Tibial nerve (tissue), 4 donors: ENCODE data around the gene NELL2. TPM values are rescaled to one million over a fixed set of nuclear protein-coding genes. Genes with fewer than 3 reads are reported as not detected.
"Not testable (repeated sequence)": the region's sequence is repeated elsewhere in the genome, so short reads cannot be mapped to it uniquely, and the experiment has no call there.

Experiments used
- DNase-seq, 2 donors: peaks; one replicate each; pipeline ENCODE4 v3.0.0-alpha.2; 2019; ENCODE audit warnings: low spot score in 2 of 2
- H3K27ac ChIP-seq, 4 donors: fragments of 200-600 bp; sonication (generic) in 3 of 4; one replicate each; pipeline ENCODE4 v1.5.1; 2017 to 2019; ENCODE audit warnings: mild to moderate bottlenecking in 1 of 4
- H3K27me3 ChIP-seq, 2 donors: fragments of 200-600 bp; sonication (generic) in 1 of 2; one replicate each; pipeline versions ENCODE4 v1.5.1 to v1.6.0; 2017 to 2019
- H3K36me3 ChIP-seq, 3 donors: fragments of 200-600 bp; sonication (generic); one replicate each; pipeline ENCODE4 v1.5.1; 2018 to 2019
- H3K4me1 ChIP-seq, 4 donors: fragments of 200-600 bp; sonication (generic) in 3 of 4; one replicate each; pipeline ENCODE4 v1.5.1; 2017 to 2019
- H3K4me3 ChIP-seq, 4 donors: fragments of 200-600 bp; sonication (generic) in 3 of 4; one replicate each; pipeline ENCODE4 v1.5.1; 2017 to 2019; ENCODE audit warnings: mild to moderate bottlenecking in 1 of 4, moderate library complexity in 1 of 4
- H3K9me3 ChIP-seq, 4 donors: fragments of 200-600 bp; sonication (generic) in 3 of 4; one replicate each; pipeline ENCODE4 v1.5.1; 2017 to 2019
- EP300 ChIP-seq, 2 donors: sonication (generic); formaldehyde crosslinking; IDR thresholded peaks; one replicate each; pipeline ENCODE4 v1.6.1; 2017; ENCODE audit warnings: antibody characterized with exemption in 2 of 2, mild to moderate bottlenecking in 1 of 2
- POLR2A ChIP-seq, 2 donors: fragments of 450-650 bp; IDR thresholded peaks; one replicate each; pipeline ENCODE4 v1.6.1; 2017; ENCODE audit warnings: antibody characterized with exemption in 2 of 2, mild to moderate bottlenecking in 2 of 2, moderate library complexity in 2 of 2
- WGBS, 2 donors: methylation state at CpG; one replicate each; pipeline ENCODE4 v1.1.5; 2018; 5-methylcytosine and 5-hydroxymethylcytosine counted together
- total RNA-seq, 4 donors: library from RNA; depleted of rRNA; stranded (reverse); fragments of >200 nt; gene quantifications; one replicate each; pipeline ENCODE4 v1.1.0, GENCODE V29; 2016
- TF ChIP-seq, protein P1 (sequence below), 5 experiments: fragments of 200-600 bp in 3 of 5; fragments of 450-650 bp in 2 of 5; sonication (generic) in 3 of 5; IDR thresholded peaks; one replicate each; pipeline ENCODE4 v1.5.1; 2016 to 2019; ENCODE audit warnings: antibody characterized with exemption in 5 of 5, mild to moderate bottlenecking in 3 of 5, moderate library complexity in 2 of 5

NELL2 gene
- total RNA-seq, 4 donors from 2014 or later = 0.22 to 0.90 (median 0.63) TPM; not detected in 1

DNA sequence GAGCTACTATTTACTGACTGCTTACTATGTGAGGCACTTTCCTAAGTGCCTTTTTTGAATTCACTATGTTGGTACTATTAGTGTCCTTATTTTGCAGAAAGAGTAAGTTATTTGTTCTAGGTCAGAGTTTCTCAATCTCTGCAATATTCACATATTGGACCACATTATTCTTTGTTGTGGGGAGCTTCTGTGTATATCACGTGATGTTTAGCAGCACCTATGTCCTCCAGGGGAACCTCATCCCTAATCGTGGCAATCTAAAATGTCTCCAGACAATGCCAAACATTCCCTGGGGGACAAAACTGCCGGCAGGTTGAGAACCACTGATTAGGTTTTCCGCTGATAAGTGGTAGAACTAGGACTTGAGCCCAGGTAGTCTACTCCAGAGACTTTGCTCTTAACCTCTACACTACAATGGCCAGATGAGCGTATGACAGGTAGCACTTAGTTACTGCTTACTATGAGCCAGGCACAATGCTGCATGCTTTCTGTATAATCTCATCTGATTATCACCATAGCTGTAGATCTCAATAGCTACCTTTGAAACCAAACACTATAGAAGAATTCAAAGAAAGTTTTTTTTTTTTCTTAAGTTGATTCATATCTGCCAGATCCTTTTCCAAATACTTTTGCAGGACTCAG lies 38.9 kb downstream of the NELL2 start:
- Histone ChIP-seq H3K36me3 (no peaks in the 10 kb centered on the region), H3K27ac (no peak overlapping the region), H3K4me1 (no peaks in the 10 kb centered on the region), H3K4me3 (no peak overlapping the region), H3K9me3 (no peaks in the 10 kb centered on the region), H3K27me3 (no peaks in the 10 kb centered on the region)
- TF ChIP-seq, protein P1, sequence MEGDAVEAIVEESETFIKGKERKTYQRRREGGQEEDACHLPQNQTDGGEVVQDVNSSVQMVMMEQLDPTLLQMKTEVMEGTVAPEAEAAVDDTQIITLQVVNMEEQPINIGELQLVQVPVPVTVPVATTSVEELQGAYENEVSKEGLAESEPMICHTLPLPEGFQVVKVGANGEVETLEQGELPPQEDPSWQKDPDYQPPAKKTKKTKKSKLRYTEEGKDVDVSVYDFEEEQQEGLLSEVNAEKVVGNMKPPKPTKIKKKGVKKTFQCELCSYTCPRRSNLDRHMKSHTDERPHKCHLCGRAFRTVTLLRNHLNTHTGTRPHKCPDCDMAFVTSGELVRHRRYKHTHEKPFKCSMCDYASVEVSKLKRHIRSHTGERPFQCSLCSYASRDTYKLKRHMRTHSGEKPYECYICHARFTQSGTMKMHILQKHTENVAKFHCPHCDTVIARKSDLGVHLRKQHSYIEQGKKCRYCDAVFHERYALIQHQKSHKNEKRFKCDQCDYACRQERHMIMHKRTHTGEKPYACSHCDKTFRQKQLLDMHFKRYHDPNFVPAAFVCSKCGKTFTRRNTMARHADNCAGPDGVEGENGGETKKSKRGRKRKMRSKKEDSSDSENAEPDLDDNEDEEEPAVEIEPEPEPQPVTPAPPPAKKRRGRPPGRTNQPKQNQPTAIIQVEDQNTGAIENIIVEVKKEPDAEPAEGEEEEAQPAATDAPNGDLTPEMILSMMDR (IDR thresholded peaks at IDR 0.05) = no peak
- no peak for TF ChIP-seq EP300 (IDR thresholded peaks at IDR 0.05)
- no peak for TF ChIP-seq POLR2A (IDR thresholded peaks at IDR 0.05)
- 73 to 81% methylated on average over 5 of the region's 5 CpGs for WGBS, 2 donors
- no peak for DNase-seq

DNA sequence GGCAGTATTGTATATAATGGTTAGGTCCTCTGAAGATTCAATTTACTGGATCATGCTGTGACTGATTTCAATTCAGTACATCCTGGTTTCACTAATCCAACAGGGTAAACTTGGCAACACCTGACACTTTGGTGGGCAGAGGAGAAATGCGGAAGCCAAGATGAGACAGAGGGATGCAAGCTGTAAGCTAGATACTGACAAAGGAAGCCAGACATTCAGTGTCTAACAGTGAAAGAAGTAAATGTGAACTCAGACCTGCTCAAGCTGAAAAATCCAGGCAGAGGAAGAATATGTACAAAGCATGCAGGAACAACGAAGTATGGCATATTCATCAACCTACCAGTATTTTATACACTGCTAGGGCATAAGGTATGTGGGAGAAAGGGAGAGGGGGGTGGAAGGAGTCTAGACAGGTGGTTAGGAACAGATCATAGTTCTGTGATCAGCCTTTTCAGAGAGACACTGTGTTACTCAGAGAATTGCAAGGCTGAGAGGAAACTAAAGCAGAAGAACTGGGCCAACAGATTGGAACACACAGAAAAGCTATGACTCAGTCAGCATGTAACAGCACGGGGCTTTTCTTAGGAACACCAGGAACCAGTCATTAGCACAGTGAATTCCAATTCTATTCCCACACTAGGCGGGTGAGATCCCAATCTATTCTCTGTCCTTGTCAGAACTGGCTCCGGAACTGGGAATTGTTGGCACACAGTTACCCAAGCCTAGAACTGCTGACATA lies 40.3 kb downstream of the NELL2 start:
- Histone ChIP-seq H3K27ac (no peak overlapping the region), H3K27me3 (no peaks in the 10 kb centered on the region), H3K36me3 (no peaks in the 10 kb centered on the region), H3K4me3 (no peak overlapping the region), H3K9me3 (no peaks in the 10 kb centered on the region), H3K4me1 (no peaks in the 10 kb centered on the region)
- TF ChIP-seq EP300 (IDR thresholded peaks at IDR 0.05) (no peak), POLR2A (IDR thresholded peaks at IDR 0.05) (no peak)
- TF ChIP-seq, protein P1 (IDR thresholded peaks at IDR 0.05) = no peak
- no peak for DNase-seq
- WGBS, 2 donors = 76 to 80% methylated on average over 5 of the region's 5 CpGs

DNA sequence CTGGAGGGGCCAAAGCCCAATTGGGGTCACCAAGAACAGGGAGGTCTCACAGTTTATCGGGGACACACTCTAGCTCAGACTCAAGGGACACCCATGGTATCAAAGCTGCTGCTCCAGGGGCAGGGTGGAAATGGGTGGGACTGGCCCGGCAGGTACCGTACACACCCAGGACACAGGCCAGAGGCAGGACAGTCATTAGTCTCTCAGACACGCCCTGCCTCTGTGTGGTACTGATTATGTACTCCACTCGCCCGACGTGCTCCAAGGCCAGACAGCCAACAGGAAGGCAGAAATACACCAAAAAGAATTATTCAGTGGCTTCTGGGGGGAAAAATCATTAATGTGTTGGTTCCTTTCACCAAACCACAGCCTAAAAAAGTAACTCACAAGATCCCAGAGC lies 41.1 kb downstream of the NELL2 start:
- not testable (repeated sequence) for H3K4me3 ChIP-seq, DNase-seq, H3K27me3 ChIP-seq, H3K9me3 ChIP-seq, H3K4me1 ChIP-seq, H3K36me3 ChIP-seq, H3K27ac ChIP-seq
- WGBS, 2 donors = 88 to 96% methylated on average over 6 to 7 of the region's 7 CpGs

DNA sequence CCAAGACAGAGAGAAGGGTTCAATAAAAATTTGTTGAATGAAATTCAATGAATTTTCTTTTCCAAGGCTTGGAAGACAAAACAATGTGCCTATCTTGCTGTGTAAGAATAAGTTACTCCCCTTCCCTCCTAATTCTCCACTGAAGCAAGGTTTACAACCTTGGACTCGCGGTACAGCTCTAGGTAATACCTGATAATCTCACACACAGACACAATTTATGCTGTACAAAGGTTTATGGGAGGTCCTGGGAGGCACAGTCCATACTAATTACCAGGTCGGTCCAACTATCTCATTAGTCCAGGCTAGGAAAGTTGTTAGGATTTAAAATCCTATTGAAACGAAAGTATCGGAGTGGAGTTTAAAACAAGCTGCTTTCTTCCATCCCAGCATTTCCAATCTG lies 42.6 kb downstream of the NELL2 start:
- no peak overlapping the region for H3K27ac ChIP-seq
- H3K4me3 ChIP-seq = no peak overlapping the region
- no peaks in the 10 kb centered on the region for H3K9me3 ChIP-seq
- 57 to 66% methylated on average over 5 of the region's 5 CpGs for WGBS, 2 donors
- no peak for DNase-seq
- H3K4me1 ChIP-seq = no peaks in the 10 kb centered on the region
- no peaks in the 10 kb centered on the region for H3K27me3 ChIP-seq
- TF ChIP-seq POLR2A (IDR thresholded peaks at IDR 0.05) = no peak
- no peak for TF ChIP-seq EP300 (IDR thresholded peaks at IDR 0.05)
- TF ChIP-seq, protein P1 (IDR thresholded peaks at IDR 0.05) = no peak
- H3K36me3 ChIP-seq = no peaks in the 10 kb centered on the region

DNA sequence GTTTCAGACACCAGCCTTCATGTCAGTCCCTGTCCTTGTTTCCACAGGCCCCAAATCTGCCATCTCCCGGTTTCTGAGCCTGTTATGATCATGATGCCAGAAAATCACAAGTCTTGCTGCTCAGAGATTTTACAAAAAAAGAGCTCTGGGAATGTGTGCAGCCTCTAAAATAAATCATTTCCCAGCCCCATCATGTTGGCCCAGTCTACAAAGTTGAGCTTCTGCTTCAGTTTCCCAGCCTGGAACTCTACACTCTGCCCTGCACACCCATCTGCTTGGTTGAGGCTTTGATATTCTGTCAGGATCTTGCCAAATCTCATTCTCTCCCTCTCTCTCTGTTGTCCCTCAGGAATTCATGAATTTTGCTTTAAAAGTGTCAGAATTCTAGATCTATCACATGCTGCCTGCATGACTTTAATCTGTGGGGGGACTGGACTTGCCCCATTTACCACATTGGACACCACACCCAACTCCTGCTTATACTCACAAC lies 45.5 kb downstream of the NELL2 start:
- H3K9me3 ChIP-seq = no peaks in the 10 kb centered on the region
- no peaks in the 10 kb centered on the region for H3K36me3 ChIP-seq
- TF ChIP-seq, protein P1 (IDR thresholded peaks at IDR 0.05) = no peak
- no peak for TF ChIP-seq EP300 (IDR thresholded peaks at IDR 0.05)
- TF ChIP-seq POLR2A (IDR thresholded peaks at IDR 0.05) = no peak
- 54 to 58% methylated on average over 1 of the region's 1 CpG for WGBS, 2 donors
- H3K27me3 ChIP-seq = no peaks in the 10 kb centered on the region
- H3K4me3 ChIP-seq = no peak overlapping the region
- no peak for DNase-seq
- H3K27ac ChIP-seq = no peak overlapping the region
- no peaks in the 10 kb centered on the region for H3K4me1 ChIP-seq
